HepG2 (cell line): ENCODE data around the gene ABRACL. TPM values are rescaled to one million over a fixed set of nuclear protein-coding genes. Genes with fewer than 3 reads are reported as not detected.

Source experiments
- AKAP8 ChIP-seq: sonication (generic); formaldehyde crosslinking; IDR thresholded peaks from 2 replicates; pipeline ENCODE4 v1.5.1; 2020; ENCODE audit warnings: mild to moderate bottlenecking, missing genetic modification reagents
- CBX2 ChIP-seq, 2 experiments: fragments of 200-600 bp in 1 of 2; sonication (generic); formaldehyde crosslinking in 1 of 2; IDR thresholded peaks; 2 replicates each; pipeline versions ENCODE4 v1.7.0 to v1.8.1; 2018 to 2022; ENCODE audit warnings: low read depth in 2 of 2, low read length in 1 of 2, mild to moderate bottlenecking in 1 of 2, missing genetic modification reagents in 1 of 2
- HCFC1 ChIP-seq: fragments of 150-350 bp; IDR thresholded peaks from 2 replicates; pipeline ENCODE4 v1.6.1; 2014; ENCODE audit warnings: low read depth, low read length
- HNRNPH1 ChIP-seq: fragments of 200-400 bp; formaldehyde crosslinking; optimal IDR thresholded peaks from 2 replicates; pipeline ENCODE3; 2017; ENCODE audit warnings: mild to moderate bottlenecking, low read depth, low read length
- MAFF ChIP-seq: IDR thresholded peaks from 2 replicates; pipeline ENCODE4 v1.6.1; 2011; ENCODE audit warnings: low read depth, low read length, improper control_type of control experiment
- PHF20 ChIP-seq: sonication (generic); formaldehyde crosslinking; IDR thresholded peaks from 2 replicates; pipeline ENCODE4 v1.5.0; 2020; ENCODE audit warnings: mild to moderate bottlenecking, missing genetic modification reagents
- TBX3 ChIP-seq: fragments of 450-650 bp; IDR thresholded peaks from 2 replicates; pipeline ENCODE4 v1.6.1; 2017; ENCODE audit warnings: antibody characterized with exemption, mild to moderate bottlenecking, inconsistent platforms, borderline replicate concordance
- THAP11 ChIP-seq: IDR thresholded peaks from 2 replicates; pipeline ENCODE4 v1.6.1; 2016; ENCODE audit warnings: missing biosample characterization, missing genetic modification reagents
- YEATS2 ChIP-seq: sonication (generic); formaldehyde crosslinking; IDR thresholded peaks from 2 replicates; pipeline ENCODE4 v1.4.0; 2020; ENCODE audit warnings: missing genetic modification reagents, borderline replicate concordance
- ZFYVE20 ChIP-seq: sonication (generic); formaldehyde crosslinking; IDR thresholded peaks from 2 replicates; pipeline ENCODE4 v1.8.0; 2023; ENCODE audit warnings: low read depth, mild to moderate bottlenecking, moderate library complexity, missing genetic modification reagents, borderline replicate concordance
- ZNF784 ChIP-seq: sonication (generic); formaldehyde crosslinking; IDR thresholded peaks from 2 replicates; pipeline ENCODE4 v1.5.1; 2020; ENCODE audit warnings: missing genetic modification reagents, mild to moderate bottlenecking, borderline replicate concordance
- ZNF800 ChIP-seq: sonication (generic); formaldehyde crosslinking; IDR thresholded peaks from 2 replicates; pipeline ENCODE4 v1.4.0; 2020; ENCODE audit warnings: missing genetic modification reagents
- polyA plus RNA-seq, 8 experiments: library from polyadenylated mRNA; depleted of rRNA in 3 of 8; stranded (reverse) in 7 of 8; unstranded in 1 of 8; fragments of >200 nt; fragmentation: Illumina TruSeq in 4 of 8; extraction: Trizol in 4 of 8; gene quantifications; 2 replicates each; pipeline versions ENCODE4 v1.2.1 to v1.2.3, GENCODE V29; 2011 to 2016; ENCODE audit warnings: low read depth in 4 of 8, missing spikeins in 1 of 8, mixed read lengths in 1 of 8; ENCODE audit not compliant: insufficient read depth in 1 of 8
- total RNA-seq, 5 experiments: library from RNA; depleted of rRNA; stranded (reverse); fragments of >200 nt; fragmentation: Illumina TruSeq; extraction: Trizol; gene quantifications; 2 replicates each; pipeline ENCODE4 v1.2.3, GENCODE V29; 2016; ENCODE audit warnings: low read depth in 1 of 5

Gene ABRACL
- total and polyA plus RNA-seq, 2 of the 13 experiments (the other 11 are each of a cell fraction or from before 2014, with no cell fraction given): 1.4 to 5.4 TPM

- no peak for TF ChIP-seq YEATS2 (CRISPR knock-in tag)
- TF ChIP-seq HCFC1: no peak
- no peak for TF ChIP-seq ZFYVE20 (CRISPR knock-in tag)
- TF ChIP-seq CBX2 (IDR thresholded peaks at IDR 0.05; ENCODE audit: low read depth, low read length): no peak
- no peak for TF ChIP-seq CBX2 (CRISPR knock-in tag; IDR thresholded peaks at IDR 0.05; ENCODE audit: low read depth)
- no peak for TF ChIP-seq THAP11 (CRISPR knock-in tag)
- TF ChIP-seq TBX3: no peak
- TF ChIP-seq AKAP8: no peak
- no peak for TF ChIP-seq ZNF784
- no peak for TF ChIP-seq HNRNPH1
- no peak for TF ChIP-seq PHF20 (CRISPR knock-in tag)
- TF ChIP-seq MAFF: no peak
- TF ChIP-seq ZNF800 (CRISPR knock-in tag): no peak
- TF ChIP-seq, all 625 proteins: peak for 0
Measured at GRCh38 chr6:139066080-139066479, 37.5 kb downstream of the ABRACL start (continued).
